ENCODE data around the gene HIRIP3.

GRCh38 chr16:30033270-30033669 lies 37.9 kb upstream of the HIRIP3 start:
- no peak for TF ChIP-seq EZH2 (IDR thresholded peaks at IDR 0.05; ENCODE audit: low read length, unreplicated experiment)
- TF ChIP-seq, protein P1, sequence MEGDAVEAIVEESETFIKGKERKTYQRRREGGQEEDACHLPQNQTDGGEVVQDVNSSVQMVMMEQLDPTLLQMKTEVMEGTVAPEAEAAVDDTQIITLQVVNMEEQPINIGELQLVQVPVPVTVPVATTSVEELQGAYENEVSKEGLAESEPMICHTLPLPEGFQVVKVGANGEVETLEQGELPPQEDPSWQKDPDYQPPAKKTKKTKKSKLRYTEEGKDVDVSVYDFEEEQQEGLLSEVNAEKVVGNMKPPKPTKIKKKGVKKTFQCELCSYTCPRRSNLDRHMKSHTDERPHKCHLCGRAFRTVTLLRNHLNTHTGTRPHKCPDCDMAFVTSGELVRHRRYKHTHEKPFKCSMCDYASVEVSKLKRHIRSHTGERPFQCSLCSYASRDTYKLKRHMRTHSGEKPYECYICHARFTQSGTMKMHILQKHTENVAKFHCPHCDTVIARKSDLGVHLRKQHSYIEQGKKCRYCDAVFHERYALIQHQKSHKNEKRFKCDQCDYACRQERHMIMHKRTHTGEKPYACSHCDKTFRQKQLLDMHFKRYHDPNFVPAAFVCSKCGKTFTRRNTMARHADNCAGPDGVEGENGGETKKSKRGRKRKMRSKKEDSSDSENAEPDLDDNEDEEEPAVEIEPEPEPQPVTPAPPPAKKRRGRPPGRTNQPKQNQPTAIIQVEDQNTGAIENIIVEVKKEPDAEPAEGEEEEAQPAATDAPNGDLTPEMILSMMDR (conservative IDR thresholded peaks at IDR 0.05; ENCODE audit: low read depth, low read length): no peak
